MCF 10A (cell line): Measurements from ENCODE around the gene HPGD. TPM values are rescaled to one million over a fixed set of nuclear protein-coding genes. Genes with fewer than 3 reads are reported as not detected.

Experiments used
- BruUV-seq: library from RNA; stranded (reverse); fragments of 400-500 nt; replicated peaks from 2 replicates; lab custom pipeline; 2021; lab: Mats Ljungman, UMichigan
- CTCF ChIA-PET: fragments of 300-600 bp; sonication (Branson Sonifier 250); formaldehyde crosslinking; extraction: SDS; loops from one replicate; lab custom pipeline; 2021; ENCODE audit warnings: antibody characterized with exemption, inconsistent platforms; lab: Yijun Ruan, JAX
- POLR2A ChIA-PET: fragments of 300-600, 350-650 bp; sonication (Branson Sonifier 250); formaldehyde crosslinking; extraction: SDS; loops from one replicate; lab custom pipeline; 2020; ENCODE audit warnings: antibody characterized with exemption, inconsistent platforms; lab: Yijun Ruan, JAX
- DNase-seq: peaks from one replicate; pipeline ENCODE4 v3.0.0-alpha.2; 2018; ENCODE audit not compliant: unreplicated experiment
- H3K27ac Mint-ChIP-seq: one replicate; pipeline ENCODE4 v1.8.0; 2022; ENCODE audit warnings: mild to moderate bottlenecking, low read depth, mixed read lengths; ENCODE audit not compliant: unreplicated experiment
- H3K27me3 Mint-ChIP-seq: one replicate; pipeline ENCODE4 v1.8.0; 2022; ENCODE audit warnings: mixed read lengths; ENCODE audit not compliant: insufficient read depth, unreplicated experiment
- H3K36me3 Mint-ChIP-seq: one replicate; pipeline ENCODE4 v1.8.0; 2022; ENCODE audit warnings: mild to moderate bottlenecking, moderate library complexity, mixed read lengths; ENCODE audit not compliant: insufficient read depth, unreplicated experiment
- H3K4me1 Mint-ChIP-seq: one replicate; pipeline ENCODE4 v1.8.0; 2022; ENCODE audit warnings: mixed read lengths; ENCODE audit not compliant: insufficient read depth, unreplicated experiment
- H3K4me3 Mint-ChIP-seq: one replicate; pipeline ENCODE4 v1.8.0; 2022; ENCODE audit warnings: mild to moderate bottlenecking, moderate library complexity, mixed read lengths; ENCODE audit not compliant: unreplicated experiment
- H3K9me3 Mint-ChIP-seq: one replicate; pipeline ENCODE4 v1.8.0; 2022; ENCODE audit warnings: mixed read lengths; ENCODE audit not compliant: unreplicated experiment
- intact Hi-C: fragments of 100-400 bp; cut with micrococcal nuclease; formaldehyde crosslinking; loops from 2 replicates; pipeline ENCODE4 v1.14.1; 2022
- total RNA-seq: library from RNA; stranded (reverse); gene quantifications from 2 replicates; pipeline ENCODE4 v1.2.3, GENCODE V29; 2022
- TF ChIP-seq, protein P1 (sequence below): fragments of 200-600 bp; IDR thresholded peaks from one replicate; pipeline ENCODE4 v1.8.0; 2022; ENCODE audit warnings: antibody characterized with exemption, mild to moderate bottlenecking; ENCODE audit not compliant: unreplicated experiment

Gene HPGD
- total RNA-seq, 1 experiment from 2014 or later: 0.77 TPM

DNA sequence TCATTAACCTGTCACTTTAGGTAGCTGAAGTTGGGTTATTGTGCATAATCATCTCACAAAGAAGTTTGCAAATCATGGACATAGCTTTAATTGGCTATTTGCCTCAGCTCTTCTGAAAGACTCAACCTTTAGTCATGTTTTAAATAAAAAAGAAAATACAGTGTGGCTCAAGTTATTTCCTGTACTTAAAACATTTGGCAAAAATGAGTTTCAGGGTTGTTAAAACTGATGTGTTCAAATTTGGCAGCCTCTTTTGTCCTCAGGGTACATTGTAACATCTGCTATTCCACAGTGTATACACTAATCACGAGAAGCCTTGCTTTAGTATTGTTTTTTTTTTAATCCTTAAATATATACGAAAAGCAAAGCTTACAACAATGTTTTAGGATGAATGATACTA is 31.5 kb upstream of the HPGD start:
- POLR2A ChIA-PET: interaction anchor here (0.7 to 1.5 kb wide), 2 partner anchors 15 to 1356 kb away, joined by 3 read pairs; no protein-coding TSS in a partner anchor
- CTCF ChIA-PET: no interaction called here
- TF ChIP-seq, protein P1, sequence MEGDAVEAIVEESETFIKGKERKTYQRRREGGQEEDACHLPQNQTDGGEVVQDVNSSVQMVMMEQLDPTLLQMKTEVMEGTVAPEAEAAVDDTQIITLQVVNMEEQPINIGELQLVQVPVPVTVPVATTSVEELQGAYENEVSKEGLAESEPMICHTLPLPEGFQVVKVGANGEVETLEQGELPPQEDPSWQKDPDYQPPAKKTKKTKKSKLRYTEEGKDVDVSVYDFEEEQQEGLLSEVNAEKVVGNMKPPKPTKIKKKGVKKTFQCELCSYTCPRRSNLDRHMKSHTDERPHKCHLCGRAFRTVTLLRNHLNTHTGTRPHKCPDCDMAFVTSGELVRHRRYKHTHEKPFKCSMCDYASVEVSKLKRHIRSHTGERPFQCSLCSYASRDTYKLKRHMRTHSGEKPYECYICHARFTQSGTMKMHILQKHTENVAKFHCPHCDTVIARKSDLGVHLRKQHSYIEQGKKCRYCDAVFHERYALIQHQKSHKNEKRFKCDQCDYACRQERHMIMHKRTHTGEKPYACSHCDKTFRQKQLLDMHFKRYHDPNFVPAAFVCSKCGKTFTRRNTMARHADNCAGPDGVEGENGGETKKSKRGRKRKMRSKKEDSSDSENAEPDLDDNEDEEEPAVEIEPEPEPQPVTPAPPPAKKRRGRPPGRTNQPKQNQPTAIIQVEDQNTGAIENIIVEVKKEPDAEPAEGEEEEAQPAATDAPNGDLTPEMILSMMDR: no peak
- BruUV-seq: no TSS peak
- H3K27me3 Mint-ChIP-seq: no peaks in the 10 kb centered on the region
- no peaks in the 10 kb centered on the region for H3K36me3 Mint-ChIP-seq
- DNase-seq: peak; percentile 86
- peak overlapping the region; percentile 31 for H3K27ac Mint-ChIP-seq
- intact Hi-C loops: no loop called here
- peaks cover 9% of the 10 kb centered on the region for H3K9me3 Mint-ChIP-seq
- H3K4me3 Mint-ChIP-seq: no peak overlapping the region
- peaks cover 20% of the 10 kb centered on the region for H3K4me1 Mint-ChIP-seq

DNA sequence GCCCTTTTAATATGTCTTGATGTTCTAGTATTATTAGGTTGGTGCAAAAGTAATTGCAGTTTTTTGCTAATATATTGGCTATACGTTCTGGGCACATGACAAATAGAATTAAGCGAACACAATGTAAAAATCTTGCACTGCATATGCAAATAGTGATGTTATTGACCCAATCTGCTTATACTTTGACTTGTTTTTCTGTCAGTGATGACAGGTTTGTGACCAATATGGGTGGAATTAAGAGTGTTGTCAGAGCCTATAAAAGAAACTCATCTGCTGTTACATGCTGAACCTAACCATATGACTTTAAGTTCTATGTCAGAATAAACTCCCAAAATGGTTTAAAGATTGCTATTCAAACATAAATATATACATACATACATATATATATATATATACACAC is 30.7 kb upstream of the HPGD start:
- H3K4me1 Mint-ChIP-seq: peaks cover 22% of the 10 kb centered on the region
- peaks cover 17% of the 10 kb centered on the region for H3K9me3 Mint-ChIP-seq
- intact Hi-C loops: no loop called here
- ChIA-PET POLR2A (interaction anchor here (1.0 kb wide), 1 partner anchor 10 kb away, joined by 6 read pairs; no protein-coding TSS in a partner anchor), CTCF (no interaction called here)
- H3K27ac Mint-ChIP-seq: no peak overlapping the region
- TF ChIP-seq, protein P1: no peak
- H3K36me3 Mint-ChIP-seq: no peaks in the 10 kb centered on the region
- BruUV-seq: no TSS peak
- no peak overlapping the region for H3K4me3 Mint-ChIP-seq
- no peak for DNase-seq
- no peaks in the 10 kb centered on the region for H3K27me3 Mint-ChIP-seq

DNA sequence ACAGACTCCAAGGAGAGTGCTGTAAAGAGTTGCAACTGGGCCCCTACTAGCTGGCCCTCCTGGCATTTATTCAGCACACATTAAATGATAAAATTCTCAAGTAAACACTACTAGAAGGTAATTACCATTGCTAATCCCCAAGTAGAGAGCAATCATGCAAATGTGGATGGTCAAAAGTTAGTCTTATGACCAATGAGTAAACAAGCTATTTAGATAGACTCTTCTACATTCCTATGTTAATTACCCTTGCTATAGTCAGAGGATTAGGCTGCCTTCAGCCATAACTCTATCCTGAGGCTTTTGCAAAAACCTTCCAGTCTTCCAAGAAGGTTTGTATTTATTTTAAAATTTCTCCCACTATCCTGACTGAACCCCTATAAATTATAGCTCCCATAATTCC is 28.3 kb upstream of the HPGD start:
- TF ChIP-seq, protein P1: no peak
- Mint-ChIP-seq H3K27ac (no peak overlapping the region), H3K4me3 (no peak overlapping the region), H3K36me3 (no peaks in the 10 kb centered on the region), H3K27me3 (no peaks in the 10 kb centered on the region), H3K9me3 (peaks cover 32% of the 10 kb centered on the region), H3K4me1 (peaks cover 22% of the 10 kb centered on the region)
- ChIA-PET CTCF (interaction anchor here (0.6 kb wide), 1 partner anchor 33 kb away, joined by 4 read pairs; no protein-coding TSS in a partner anchor), POLR2A (interaction anchor here (0.6 kb wide), 1 partner anchor 226 kb away, joined by 3 read pairs; no protein-coding TSS in a partner anchor)
- intact Hi-C loops: no loop called here
- DNase-seq: no peak
- BruUV-seq: no TSS peak

DNA sequence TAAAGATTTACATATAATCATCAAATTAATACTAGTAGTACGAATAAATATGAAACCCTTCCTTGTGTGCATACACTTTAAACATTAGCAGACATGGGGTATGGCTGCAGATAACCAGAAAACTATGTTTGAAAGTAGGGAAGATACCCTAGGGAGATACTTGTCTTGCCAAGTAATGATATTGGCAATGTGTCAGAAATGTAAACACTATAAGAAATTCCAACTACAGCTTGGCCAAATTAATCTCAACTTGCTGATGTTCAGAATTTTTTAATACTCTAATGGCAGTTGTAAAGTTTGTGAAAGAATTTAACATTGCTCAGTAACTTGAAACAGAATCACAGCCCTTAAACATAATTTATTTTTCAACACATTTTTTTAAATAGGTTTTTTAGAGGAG is 27.4 kb upstream of the HPGD start:
- Mint-ChIP-seq H3K36me3 (no peaks in the 10 kb centered on the region), H3K27me3 (no peaks in the 10 kb centered on the region), H3K4me3 (no peak overlapping the region), H3K27ac (no peak overlapping the region), H3K4me1 (peaks cover 22% of the 10 kb centered on the region), H3K9me3 (peaks cover 33% of the 10 kb centered on the region)
- peak; percentile 26 for DNase-seq
- CTCF ChIA-PET: no interaction called here
- TF ChIP-seq, protein P1: no peak
- BruUV-seq: no TSS peak
- POLR2A ChIA-PET: interaction anchor here (1.5 kb wide), 1 partner anchor 10 kb away, joined by 4 read pairs; no protein-coding TSS in a partner anchor
- intact Hi-C loops: no loop called here
